Activated T-helper 1 cell treated with anti-CD3 and anti-CD28 coated beads, Interleukin-2, amount 50 U/mL, for 16 hours (primary cell): ENCODE data around the gene PRSS38.
A peak's percentile ranks its signal among the peaks of the same experiment; 100 is the strongest.

Source experiments
- DNase-seq, 2 donors: peaks; one replicate each; pipeline ENCODE4 v3.0.0-alpha.2; 2020; ENCODE audit warnings: low read depth in 1 of 2, low spot score in 1 of 2

PRSS38 gene

GRCh38 chr1:227815468-227816409 lies at the start of gene PRSS38:
Gene PRSS38 (plus strand): TSS chr1:227815675. CDS start chr1:227815717, 42 bp downstream.
- DNase-seq, result no peak

- DNase-seq, result peak; percentile 48 to 73
Measured at GRCh38 chr1:227766015-227766634, 49.4 kb upstream of the PRSS38 start.

GRCh38 chr1:227766653-227767277 lies 48.7 kb upstream of the PRSS38 start:
- DNase-seq, result no peak

GRCh38 chr1:227767401-227768124 lies 47.9 kb upstream of the PRSS38 start:
- DNase-seq, result no peak

- no peak for DNase-seq
Measured at GRCh38 chr1:227768125-227768439, 47.4 kb upstream of the PRSS38 start.

- DNase-seq, result no peak
Measured at GRCh38 chr1:227768640-227769039, 46.8 kb upstream of the PRSS38 start.

- no peak for DNase-seq
Measured at GRCh38 chr1:227769047-227769935, 46.2 kb upstream of the PRSS38 start.

GRCh38 chr1:227769936-227770494 lies 45.5 kb upstream of the PRSS38 start:
- DNase-seq, result no peak

- no peak for DNase-seq
Measured at GRCh38 chr1:227770812-227771211, 44.7 kb upstream of the PRSS38 start.

- no peak for DNase-seq
Measured at GRCh38 chr1:227771326-227771725, 44.1 kb upstream of the PRSS38 start.

GRCh38 chr1:227771771-227772170 lies 43.7 kb upstream of the PRSS38 start:
- no peak for DNase-seq

GRCh38 chr1:227773558-227773957 lies 41.9 kb upstream of the PRSS38 start:
- DNase-seq, result no peak

GRCh38 chr1:227774051-227774731 lies 41.3 kb upstream of the PRSS38 start:
- DNase-seq, result no peak

GRCh38 chr1:227774821-227775661 lies 40.4 kb upstream of the PRSS38 start:
- DNase-seq, result no peak

- no peak for DNase-seq
Measured at GRCh38 chr1:227775841-227776240, 39.6 kb upstream of the PRSS38 start.

- no peak for DNase-seq
Measured at GRCh38 chr1:227776331-227776771, 39.1 kb upstream of the PRSS38 start.

- no peak for DNase-seq
Measured at GRCh38 chr1:227777156-227777555, 38.3 kb upstream of the PRSS38 start.

GRCh38 chr1:227777646-227778045 lies 37.8 kb upstream of the PRSS38 start:
- no peak for DNase-seq
